Activated CD4-positive, alpha-beta T cell treated with anti-CD3 and anti-CD28 coated beads, Interleukin-2, amount 50 U/mL, for 16 hours (primary cell): Measurements from ENCODE around the gene KBTBD4.

Source experiments
- DNase-seq: peaks from one replicate; pipeline ENCODE4 v3.0.0-alpha.2; 2020

The KBTBD4 gene

DNA sequence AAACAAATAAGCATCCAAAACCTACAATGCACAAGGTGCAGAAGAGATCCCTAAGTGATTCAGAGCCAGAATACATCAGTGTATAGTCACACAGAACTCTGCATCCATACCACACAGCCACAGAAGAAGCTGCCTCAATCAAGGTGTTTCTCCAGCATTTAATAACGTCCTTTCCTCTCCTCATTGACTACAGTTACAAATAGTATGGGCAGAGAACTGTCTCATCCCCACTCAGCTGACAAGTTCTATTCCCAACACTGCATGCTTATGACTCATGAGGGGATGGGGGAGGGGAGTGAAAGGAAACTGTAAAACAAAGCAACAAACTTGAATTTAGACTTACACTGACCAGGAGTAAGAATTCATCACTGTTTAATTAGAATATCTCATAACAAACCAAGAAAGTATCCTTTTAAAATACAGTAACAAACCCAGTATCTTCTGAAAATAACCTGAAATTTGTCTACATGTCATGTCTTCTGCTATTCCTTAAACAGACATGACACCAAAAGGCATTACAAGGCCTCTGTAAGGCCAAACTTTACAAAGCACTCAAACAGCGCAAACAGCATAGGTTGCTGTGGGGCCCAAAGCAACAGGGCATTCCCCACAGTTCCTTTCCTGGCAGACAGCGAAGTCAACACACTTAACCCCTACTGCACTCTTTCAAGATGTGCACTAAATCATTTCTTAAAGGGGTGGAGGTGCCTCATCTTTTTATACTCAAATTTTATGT, 55.1 kb downstream of the KBTBD4 start:
- peak; percentile 64 for DNase-seq
